Stimulated activated CD4-positive, alpha-beta T cell treated with anti-CD3 and anti-CD28 coated beads, Interleukin-2, amount 100 ng/mL, for 48 hours (primary cell): ENCODE data around the gene PPP1R13B.
"Not testable (repeated sequence)": the region's sequence is repeated elsewhere in the genome, so short reads cannot be mapped to it uniquely, and the experiment has no call there.

ENCODE experiments used
- DNase-seq, 2 donors: peaks; one replicate each; pipeline ENCODE4 v3.0.0-alpha.2; 2020

Gene PPP1R13B

DNA sequence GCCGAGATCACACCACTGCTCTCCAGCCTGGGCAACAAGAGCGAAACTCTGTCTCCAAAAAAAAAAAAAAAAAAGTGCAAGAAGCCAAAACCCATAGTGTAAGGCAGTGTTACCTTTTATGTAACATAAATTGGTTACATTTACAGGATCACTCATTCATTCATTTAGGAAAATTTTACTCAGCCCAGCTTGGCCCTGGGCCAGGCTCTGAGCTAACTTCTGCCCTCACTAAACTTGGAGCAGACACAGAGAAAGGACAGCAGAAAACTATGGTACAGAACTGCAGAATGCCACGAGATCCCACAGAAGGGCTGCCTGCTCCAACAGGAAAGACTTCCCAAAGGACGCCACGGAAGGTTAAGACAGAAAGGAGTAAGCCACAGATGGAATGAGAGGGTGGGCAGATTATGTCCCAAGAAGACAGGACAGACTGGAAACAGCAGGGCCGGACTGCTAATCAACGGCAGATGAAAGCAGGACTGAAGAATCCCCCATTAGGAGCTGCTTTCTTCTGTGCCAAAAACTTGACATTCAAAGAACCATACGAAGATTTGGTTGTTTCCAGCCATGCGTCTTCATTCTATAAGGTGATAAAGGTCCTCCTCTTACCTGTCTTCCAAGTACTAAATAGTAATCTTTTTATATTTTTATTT lies 18.9 kb downstream of the PPP1R13B start:
- DNase-seq, result no peak

DNA sequence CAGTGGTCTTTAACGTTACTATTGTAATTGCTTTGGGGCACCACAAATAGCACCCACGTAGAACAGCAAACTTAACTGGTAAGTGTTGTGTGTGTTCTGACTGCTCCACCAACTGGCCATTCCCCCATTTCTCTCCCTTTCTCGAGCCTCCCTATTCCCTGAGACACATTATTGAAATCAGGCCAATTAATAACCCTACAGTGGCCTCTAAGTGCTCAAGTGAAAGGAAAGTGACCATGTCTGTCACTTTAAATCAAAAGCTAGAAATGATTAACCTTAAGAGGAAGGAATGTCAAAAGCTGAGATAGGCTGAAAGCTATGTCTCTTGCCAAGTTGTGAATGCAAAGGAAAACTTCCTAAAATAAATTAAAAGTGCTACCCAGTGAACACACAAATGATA lies 22.3 kb downstream of the PPP1R13B start:
- no peak for DNase-seq

DNA sequence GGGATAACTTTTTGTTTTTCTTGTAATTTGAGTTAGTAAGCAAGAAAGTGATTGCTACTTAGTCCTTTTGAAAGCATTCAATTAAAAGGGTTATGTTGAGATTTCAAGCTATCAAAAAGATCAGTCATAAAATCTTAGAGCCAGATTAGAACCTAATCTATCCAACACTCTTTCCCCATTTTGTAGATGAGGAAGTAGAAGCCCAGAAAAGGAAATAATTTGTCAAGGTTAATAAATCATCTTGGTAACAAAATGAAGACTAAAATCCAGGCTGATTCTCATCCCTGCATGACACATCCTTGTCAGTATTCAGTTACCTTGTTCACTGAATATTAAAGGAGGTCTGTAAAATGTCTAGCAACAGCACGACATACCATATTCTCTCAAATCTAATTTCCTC lies 26.5 kb downstream of the PPP1R13B start:
- no peak for DNase-seq

DNA sequence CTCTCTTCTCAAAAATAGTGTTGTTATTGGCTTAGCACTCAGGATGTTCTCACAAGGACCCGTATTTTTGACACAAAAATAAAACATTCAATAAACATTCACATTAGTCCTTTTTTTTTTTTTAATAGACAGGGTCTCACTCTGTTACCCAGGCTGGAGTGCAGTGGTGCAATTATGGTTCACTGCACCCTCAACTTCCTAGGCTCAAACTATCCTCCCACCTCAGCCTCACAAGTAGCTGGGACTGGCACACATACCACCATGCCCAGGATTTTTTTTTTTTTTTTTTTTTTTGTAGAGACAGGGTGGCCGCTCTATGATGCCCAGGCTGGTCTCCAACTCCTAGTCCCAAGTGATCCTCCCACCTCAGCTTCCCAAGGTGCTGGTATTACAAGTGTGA lies 27.0 kb downstream of the PPP1R13B start:
- no peak for DNase-seq

DNA sequence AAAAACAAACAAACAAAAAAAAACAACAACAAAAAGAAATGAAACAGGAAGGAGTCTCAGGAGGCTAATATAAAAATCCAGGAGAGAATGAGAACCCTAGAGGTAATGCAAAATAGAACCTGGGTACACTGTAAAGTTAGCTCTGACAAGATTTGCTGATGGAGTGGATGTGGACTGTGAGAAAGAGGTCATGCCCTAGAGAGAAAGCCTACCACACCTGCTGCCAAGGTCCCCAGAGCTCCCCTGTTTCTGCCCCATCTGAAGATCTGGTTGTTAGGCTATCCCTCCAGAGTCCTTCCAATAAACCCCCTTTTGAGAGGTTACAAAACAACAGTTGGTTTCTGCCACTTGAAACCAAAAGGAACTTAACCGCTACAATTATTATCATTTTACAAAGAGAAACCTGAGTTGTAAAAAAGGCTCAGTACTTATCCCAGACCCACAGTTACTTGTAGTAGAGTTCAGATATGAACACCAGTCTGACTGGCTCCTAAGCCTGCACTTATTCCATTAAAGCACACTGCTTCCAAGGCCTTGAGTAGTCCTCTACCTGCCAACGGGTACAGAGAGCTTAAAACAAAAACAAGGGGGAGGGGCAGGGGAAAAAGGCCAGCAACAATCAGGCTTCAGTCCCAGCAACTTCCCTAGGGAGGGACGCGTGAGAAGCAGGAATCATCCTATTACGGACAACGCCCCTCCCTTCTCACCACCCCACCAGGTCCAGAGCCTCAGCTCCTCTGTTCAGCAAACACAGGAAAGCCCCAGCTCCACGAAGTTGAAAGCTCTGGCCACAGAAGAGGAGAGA lies 27.7 kb downstream of the PPP1R13B start:
- DNase-seq, result no peak

DNA sequence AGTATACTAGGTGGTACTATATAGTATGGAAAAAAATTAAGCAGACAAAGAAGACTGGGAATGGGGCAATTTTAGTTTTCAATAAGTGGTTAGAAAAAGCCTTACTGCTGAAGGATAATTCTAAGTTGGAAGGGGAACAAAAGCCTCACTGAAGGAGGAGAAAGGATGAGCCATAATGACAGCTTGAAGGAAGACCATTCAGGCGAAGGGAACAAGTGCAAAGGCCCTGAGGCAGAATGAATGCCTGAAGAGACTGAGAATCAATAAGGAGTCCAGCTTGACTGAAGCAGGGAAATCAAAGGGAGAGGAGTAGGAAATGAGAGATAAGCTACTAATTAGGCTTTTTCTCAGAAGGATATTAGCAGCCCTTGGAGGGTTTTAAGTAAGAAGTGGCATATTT lies 28.5 kb downstream of the PPP1R13B start:
- DNase-seq, result no peak

DNA sequence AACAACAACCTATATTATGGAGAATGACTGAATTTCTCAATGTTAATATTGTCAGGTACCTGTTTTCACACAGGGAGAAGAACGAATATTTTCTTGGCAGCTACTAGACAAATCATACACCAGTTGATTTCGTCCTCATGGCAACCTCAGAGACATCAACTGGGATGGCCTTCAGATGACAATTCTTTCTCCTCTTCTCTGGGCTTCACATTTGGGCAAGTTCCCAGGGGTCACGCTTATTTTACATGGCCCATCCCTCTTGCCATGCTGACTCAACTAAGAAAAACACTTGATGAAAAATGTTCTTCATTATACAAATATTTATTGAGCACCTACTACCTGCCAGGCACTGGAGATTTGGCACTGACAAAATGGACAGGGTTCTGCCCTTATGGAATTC lies 29.0 kb downstream of the PPP1R13B start:
- DNase-seq, result no peak

DNA sequence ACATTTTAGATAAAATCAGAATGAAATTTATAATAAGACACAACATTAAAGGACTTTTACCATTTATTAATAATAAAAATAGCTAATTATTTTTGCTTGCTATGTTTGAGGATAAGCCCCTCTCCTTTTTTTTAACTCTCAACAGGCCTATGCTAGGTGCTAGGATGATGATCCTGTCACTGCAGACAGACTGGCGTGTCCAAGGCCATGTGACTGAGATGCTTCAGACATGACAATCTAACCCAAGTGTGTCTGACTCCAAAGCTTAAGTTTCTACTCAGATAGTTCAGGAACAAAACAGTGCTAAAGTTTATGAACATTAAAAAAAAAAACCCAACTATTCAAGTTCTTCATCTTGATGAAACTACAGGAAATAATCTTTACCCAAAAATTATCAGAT lies 29.8 kb downstream of the PPP1R13B start:
- no peak for DNase-seq

DNA sequence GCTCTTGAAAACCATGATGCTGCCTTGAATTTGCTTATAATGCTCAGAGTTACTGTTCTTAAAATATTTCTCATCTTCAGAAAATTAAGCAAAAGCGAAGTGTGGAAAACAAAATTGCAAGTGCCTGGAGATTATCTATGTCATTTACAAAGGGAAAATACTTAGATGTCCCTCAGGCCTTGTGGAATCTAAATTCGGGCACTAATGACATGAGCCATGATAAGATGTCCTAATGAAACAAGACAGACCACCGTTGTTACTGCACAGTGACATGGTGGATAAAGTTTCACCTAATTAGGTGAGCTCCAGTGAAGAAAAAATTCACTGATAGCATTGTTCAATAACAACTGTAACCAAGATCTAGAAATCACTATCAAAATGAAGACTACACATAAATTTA lies 30.4 kb downstream of the PPP1R13B start:
- DNase-seq, result no peak

DNA sequence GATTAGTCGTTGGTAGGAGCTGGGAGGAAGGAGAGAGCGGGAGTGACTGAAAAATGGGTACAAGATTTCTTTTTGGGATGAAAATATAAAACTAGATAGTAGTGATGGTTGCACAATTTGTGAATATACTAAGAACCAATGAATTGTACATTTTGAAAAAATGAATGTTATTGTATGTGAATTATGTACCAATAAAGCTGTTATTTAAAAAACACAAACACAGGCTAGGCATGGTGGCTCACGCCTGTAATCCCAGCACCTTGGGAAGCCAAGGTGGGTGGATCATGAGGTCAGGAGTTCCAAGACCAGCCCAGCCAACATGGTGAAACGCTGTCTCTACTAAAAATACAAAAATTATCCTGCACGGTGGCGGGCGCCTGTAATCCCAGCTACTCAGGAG lies 32.1 kb downstream of the PPP1R13B start:
- DNase-seq, result no peak

DNA sequence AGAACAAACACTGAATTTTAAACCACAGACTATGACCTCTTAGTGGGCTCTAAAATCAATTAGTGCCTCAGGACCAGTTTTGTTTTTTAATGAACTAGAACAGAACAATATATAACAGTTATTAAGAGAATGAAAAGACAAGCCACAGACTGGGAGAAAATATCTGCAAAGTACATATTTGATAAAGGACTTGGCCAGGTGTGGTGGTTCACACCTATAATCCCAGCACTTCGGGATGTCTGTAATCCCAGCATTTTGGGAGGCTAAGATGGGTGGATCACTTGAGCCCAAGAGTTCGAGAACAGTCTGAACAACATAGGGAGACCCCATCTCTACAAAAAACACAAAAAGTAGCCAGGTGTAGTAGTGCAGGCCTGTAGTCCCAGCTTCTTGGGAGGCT lies 36.2 kb downstream of the PPP1R13B start:
- DNase-seq, result no peak

DNA sequence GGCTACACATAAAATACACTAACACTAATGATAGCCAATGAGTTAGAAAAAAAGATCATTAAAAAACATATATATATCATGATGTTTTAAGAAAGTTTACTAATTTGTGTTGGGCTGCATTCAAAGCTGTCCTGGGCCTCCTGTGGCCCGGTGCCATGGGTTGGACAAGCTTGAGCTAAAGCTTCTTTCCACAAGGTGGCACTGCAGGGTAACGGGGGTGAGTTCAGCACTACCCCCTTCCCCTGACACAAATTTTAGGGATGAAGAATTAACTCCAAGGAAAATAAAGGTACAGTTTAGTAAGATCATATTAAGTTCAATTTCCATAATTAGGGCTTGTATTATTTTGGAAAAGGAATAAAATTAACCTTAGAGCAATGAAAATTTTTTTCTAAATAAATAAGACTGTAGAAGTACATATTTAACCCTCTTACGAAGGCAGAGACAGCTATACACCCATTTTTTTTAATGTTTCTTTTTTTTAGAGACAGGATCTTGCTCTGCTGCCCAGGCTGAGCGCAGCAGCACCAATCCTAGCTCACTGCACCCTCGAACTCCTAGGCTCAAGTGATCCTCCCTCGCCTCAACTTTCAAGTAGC lies 38.9 kb downstream of the PPP1R13B start:
- DNase-seq, result peak; percentile 58 to 68

DNA sequence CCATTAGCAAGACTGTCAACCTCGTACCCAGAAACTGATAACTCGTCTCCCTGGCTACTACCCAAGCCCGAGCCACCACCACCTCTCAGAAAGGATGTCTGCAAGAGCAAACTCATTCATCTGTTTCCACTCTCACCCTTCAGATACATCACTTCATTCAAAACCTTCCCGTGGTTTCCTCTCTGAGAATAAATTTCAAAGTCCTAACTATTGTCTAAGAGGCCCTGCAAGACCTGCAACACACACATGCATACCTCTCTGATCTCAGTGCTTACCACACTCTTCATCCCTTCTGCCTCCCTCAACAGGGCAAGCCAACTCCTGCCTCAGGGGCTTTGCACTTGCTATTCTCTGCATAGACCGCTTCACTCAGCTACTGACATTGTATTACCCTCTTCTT lies 40.6 kb downstream of the PPP1R13B start:
- no peak for DNase-seq

DNA sequence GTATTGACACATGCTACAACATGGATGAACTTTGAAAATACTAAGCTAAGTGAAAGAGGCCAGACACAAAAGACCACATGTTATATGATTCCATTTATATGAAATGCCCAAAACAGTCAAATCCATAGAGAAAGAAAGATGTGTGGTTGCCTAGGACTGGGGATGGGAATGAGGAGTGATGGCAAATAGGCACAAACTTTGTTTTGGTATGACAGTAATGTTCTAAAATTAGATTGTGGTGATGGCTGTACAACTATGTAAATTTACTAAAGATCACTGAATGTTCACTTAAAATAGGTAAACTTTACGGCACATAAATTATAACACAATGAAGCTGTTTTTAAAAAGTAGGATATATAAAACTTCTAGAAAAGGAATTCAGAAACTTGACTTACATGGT lies 41.7 kb downstream of the PPP1R13B start:
- DNase-seq, result no peak

DNA sequence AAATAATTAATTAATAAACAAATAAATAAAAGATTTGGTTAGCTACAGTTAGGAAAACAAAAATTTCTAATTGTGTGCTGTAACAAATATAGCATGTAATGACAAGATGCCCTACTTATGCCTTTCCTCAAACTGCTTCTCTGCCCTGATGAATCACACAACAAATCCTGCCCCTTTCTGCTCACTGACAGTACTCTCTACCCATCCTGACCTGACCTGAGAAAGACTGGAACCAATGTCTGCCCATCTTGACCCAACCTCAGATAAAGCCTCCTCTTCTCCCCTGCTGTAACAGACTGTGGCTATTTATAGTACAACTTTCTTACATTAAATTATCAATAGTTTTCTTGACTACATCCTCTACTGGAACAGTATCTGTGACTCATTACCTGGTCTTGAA lies 43.7 kb downstream of the PPP1R13B start:
- DNase-seq, result no peak

DNA sequence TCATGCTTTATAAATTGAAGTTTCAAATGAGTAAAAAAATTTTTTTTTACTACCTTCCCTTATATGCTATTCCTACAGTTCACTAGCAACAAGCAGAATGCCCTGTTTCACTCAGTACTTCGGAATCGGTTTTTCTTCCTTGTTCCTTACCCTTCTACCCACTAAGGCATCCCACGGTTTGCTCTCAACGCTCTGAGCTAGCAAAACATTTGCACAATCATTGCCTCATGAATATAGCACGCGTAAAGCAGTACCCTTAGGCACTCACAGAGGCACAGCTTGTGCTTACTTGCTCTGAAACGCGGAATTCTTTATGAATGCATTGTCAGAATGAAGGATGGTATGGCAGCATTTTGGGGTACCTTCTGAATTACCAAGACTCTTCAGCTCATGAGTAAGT lies 45.0 kb downstream of the PPP1R13B start:
- no peak for DNase-seq

DNA sequence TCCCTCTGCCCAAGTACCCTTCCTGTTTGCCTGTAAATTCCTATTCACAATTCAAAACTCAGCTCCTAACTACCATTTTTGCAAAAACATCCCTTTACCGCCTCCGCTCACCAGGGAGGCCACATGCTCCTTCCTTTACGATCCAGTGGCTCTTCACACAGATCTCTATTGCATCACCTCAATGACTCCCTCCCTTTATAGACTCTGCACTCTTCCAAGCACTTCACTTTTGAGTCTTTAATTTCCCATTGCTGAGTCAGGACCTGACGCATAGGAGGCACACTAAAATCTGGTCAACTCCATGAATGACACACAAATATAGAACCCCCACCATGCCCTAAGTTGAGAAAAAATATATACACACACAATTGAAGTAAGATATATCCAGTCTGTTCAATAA lies 45.9 kb downstream of the PPP1R13B start:
- no peak for DNase-seq

DNA sequence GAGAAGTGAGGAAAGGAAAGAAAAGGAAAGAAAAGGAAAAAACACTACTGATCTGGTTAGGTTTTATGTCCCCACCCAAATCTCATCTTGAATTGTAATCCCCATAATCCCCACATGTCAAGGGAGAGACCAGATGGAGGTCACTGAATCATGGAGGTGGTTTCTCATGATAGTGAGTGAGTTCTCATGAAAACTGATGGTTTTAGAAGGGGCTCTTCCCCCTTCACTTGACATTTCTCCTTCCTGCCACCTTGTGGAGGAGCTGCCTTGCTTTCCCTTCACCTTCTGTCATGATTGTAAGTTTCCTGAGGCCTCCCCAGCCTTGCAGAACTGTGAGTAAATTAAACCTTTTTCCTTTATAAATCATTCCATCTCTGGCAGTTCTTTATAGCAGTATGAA lies 54.2 kb downstream of the PPP1R13B start:
- DNase-seq, result not testable (repeated sequence)

DNA sequence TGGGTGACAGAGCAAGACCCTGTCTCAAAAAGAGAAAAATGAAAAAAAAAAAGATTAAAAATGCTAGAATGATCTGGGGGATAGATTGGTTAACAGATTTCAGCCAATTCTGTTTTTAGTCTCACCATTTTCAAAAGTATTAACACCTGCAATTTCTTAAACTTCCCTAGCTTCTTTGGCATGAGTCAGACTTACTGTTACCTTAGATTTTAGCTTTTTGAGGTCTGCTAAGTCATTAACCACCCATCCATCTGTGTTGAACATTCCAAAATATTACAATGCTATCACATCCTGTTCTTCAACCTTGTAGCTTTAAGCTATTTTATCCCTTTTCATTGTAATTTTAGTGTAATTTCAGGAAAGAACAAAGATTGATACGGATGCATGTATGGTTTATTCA lies 59.3 kb downstream of the PPP1R13B start:
- DNase-seq, result no peak

DNA sequence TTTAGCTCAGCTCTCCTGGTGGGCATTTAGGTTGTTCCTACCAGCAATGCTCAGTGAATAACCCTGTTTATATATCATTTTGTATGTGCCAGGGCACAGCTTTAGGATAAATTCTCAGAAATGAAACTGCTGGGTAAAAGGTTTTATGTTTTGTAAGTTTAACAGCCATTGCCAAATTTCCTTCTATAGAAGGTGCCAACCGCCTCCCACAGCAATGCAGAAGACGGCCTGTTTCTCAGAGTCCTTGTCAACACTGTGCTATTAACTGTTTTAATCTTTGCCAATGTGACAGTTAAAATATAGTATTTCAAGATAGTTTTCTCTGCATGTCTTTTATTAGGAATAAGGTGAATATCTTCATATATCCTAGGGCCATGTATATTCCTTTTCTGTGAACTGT lies 65.0 kb downstream of the PPP1R13B start:
- DNase-seq, result no peak

DNA sequence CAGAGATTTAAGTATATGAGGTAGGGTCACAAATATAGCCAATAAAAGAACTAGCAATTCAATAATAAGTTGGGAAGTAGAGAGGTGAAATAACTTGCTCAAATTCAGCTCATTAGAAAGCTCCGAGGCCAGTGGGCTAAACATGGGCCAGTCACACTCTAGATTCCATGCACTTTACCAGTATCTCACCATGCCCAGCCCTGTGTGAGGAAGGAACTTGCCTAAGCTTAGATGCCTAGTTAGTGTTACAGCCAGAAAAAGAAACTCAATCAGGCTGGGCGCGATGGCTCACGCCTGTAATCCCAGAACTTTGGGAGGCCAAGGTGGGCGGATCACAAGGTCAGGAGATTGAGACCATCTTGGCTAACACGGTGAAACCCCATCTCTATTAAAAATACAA lies 71.1 kb downstream of the PPP1R13B start:
- DNase-seq, result not testable (repeated sequence)

DNA sequence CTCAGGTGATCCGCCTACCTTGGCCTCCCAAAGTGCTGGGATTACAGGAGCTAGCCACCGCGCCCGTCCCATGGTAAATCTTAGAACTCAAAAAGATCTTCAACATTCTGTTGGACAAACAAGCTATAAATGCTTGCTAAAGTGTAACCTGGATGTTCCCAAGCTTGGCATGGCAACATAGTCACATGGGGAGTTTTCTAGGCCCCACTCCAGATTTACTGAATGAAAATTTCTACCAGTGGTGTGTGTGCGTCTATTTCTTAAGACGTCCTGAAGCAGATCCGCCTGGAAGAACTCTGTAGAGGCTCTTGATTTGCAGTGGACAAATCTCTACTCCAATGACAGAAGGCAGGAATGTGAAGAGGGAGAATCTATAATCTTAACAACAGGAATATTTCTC lies 71.9 kb downstream of the PPP1R13B start:
- no peak for DNase-seq

DNA sequence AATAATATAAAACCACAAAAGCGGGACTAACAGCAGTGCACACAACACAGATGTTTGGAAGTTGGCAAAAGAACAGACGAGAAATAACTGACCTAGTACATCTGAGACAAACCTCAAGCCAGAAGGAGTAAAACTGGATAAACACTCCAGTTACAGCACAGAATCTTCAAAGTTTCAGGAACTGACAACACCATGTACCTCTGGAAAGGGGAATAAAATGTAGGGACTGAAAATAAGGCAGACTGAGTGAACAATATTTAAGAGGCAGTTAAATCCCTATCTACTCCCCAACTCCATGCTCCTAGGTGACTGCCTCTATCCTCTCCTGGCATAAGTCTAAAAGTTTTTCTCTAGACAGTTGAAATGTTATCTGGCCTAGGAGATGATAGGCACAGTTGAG lies 73.9 kb downstream of the PPP1R13B start:
- DNase-seq, result no peak

DNA sequence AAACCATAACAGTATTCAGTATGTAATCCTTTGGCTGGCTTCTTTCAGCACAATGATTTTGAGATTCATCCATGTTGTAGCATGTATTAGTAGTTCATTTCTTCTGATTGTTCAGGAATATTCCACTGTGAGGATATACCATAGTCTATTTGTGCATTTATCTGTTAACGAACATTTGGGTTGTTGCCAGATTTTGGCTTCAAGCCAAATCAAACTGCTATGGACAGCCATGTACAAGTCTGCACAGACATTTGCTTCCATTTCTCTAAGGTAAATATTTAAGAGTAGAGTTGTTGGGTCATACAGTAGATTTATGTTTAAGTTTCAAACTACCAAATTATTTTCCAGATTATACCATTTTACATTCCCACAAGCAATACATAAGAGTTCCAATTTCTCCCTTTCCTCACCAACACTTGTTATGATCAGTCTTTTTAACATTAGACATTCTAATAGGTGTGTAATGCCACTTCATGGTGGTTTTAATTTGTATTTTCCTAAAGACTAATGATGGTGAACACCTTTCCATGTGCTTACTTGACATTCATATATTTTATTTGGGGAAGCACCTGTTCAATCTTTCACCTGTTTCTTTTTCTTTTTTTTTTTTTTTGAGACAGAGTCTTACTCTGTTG lies 75.2 kb downstream of the PPP1R13B start:
- no peak for DNase-seq
